Tibial nerve (tissue), 4 donors: ENCODE measurements around the gene GAB1.

Source experiments
- CTCF ChIP-seq, 5 experiments: fragments of 200-600 bp in 3 of 5; fragments of 450-650 bp in 2 of 5; sonication (generic) in 3 of 5; IDR thresholded peaks; one replicate each; pipeline ENCODE4 v1.5.1; 2016 to 2019; ENCODE audit warnings: antibody characterized with exemption in 5 of 5, mild to moderate bottlenecking in 3 of 5, moderate library complexity in 2 of 5
- EP300 ChIP-seq, 2 donors: sonication (generic); formaldehyde crosslinking; IDR thresholded peaks; one replicate each; pipeline ENCODE4 v1.6.1; 2017; ENCODE audit warnings: antibody characterized with exemption in 2 of 2, mild to moderate bottlenecking in 1 of 2

- TF ChIP-seq CTCF (IDR thresholded peaks at IDR 0.05): no peak
- no peak for TF ChIP-seq EP300 (IDR thresholded peaks at IDR 0.05)
Measured at GRCh38 chr4:143287572-143287923, 49.1 kb upstream of the GAB1 start.
